ENCODE measurements around the gene GPC5.

GRCh38 chr13:91882918-91883317 lies 484.5 kb downstream of the GPC5 start:
- TF ChIP-seq RBFOX2 (IDR thresholded peaks at IDR 0.05; ENCODE audit: low read depth, low read length) = no peak
- TF ChIP-seq PCBP2 (optimal IDR thresholded peaks at IDR 0.05; ENCODE audit: low read depth, low read length, poor library complexity, severe bottlenecking) = no peak

Measured in HepG2 (cell line).